B cell (primary cell): ENCODE measurements around the gene DLG2. TPM values are rescaled to one million over a fixed set of nuclear protein-coding genes. Genes with fewer than 3 reads are reported as not detected.

Experiments used
- ATAC-seq: fragments of 200-7000 bp; cut with Tn5 transposase; one replicate; pipeline ENCODE4 v1.10.0; 2021; ENCODE audit warnings: low read depth, mild to moderate bottlenecking, moderate number of reproducible peaks, moderate library complexity
- CTCF ChIA-PET: fragments of 350-600 bp; sonication (Branson Sonifier 250); formaldehyde crosslinking; loops from one replicate; lab custom pipeline; 2021; ENCODE audit warnings: antibody characterized with exemption, inconsistent platforms; lab: Charles Lee
- POLR2A ChIA-PET: fragments of 350-600 bp; sonication (Branson Sonifier 250); formaldehyde crosslinking; loops from one replicate; lab custom pipeline; 2021; ENCODE audit warnings: antibody characterized with exemption; lab: Charles Lee
- DNase-seq: peaks from one replicate; pipeline ENCODE4 v3.0.0; 2013
- H2AFZ ChIP-seq: 2 replicates; pipeline ENCODE4 v1.6.1; 2012; ENCODE audit warnings: mild to moderate bottlenecking, low read depth, low read length; ENCODE audit not compliant: insufficient read depth, poor library complexity, severe bottlenecking
- H3K27ac ChIP-seq, 2 donors: 1 replicate in 1 of 2; 2 replicates in 1 of 2; pipeline ENCODE4 v1.5.1; 2012 to 2013; ENCODE audit warnings: low read length in 2 of 2, mild to moderate bottlenecking in 2 of 2, moderate library complexity in 1 of 2
- H3K27me3 ChIP-seq, 4 experiments: fragments of 200-600 bp in 1 of 4; sonication (generic) in 1 of 4; replicated peaks in 1 of 4; 1 replicate in 2 of 4; 2 replicates in 2 of 4; pipeline versions ENCODE4 v1.6.1 to v1.7.0; 2013 to 2016; ENCODE audit warnings: low read length in 3 of 4, mild to moderate bottlenecking in 2 of 4, mixed read lengths in 1 of 4, moderate library complexity in 1 of 4; ENCODE audit not compliant: insufficient read depth in 4 of 4, control insufficient read depth in 3 of 4; ENCODE audit errors: control extremely low read depth in 1 of 4
- H3K36me3 ChIP-seq, 2 experiments: replicated peaks in 1 of 2; 1 replicate in 1 of 2; 2 replicates in 1 of 2; pipeline versions ENCODE4 v1.6.1 to v1.7.1; 2013; ENCODE audit warnings: low read length in 1 of 2; ENCODE audit not compliant: insufficient read depth in 2 of 2, control insufficient read depth in 1 of 2; ENCODE audit errors: control extremely low read depth in 1 of 2, extremely low read depth in 1 of 2
- H3K4me1 ChIP-seq, 2 donors: fragments of 200-600 bp in 1 of 2; sonication (generic) in 1 of 2; 1 replicate in 1 of 2; 2 replicates in 1 of 2; pipeline versions ENCODE4 v1.5.1 to v1.6.1; 2013 to 2017; ENCODE audit warnings: low read length in 2 of 2; ENCODE audit not compliant: control insufficient read depth in 2 of 2, insufficient read depth in 2 of 2
- H3K4me2 ChIP-seq: replicated peaks from 2 replicates; pipeline ENCODE3; 2012; ENCODE audit warnings: mild to moderate bottlenecking, low read depth, low read length; ENCODE audit not compliant: poor library complexity, severe bottlenecking
- H3K4me3 ChIP-seq, 5 experiments: fragments of 200-600 bp in 1 of 5; sonication (generic) in 1 of 5; 1 replicate in 3 of 5; 2 replicates in 2 of 5; pipeline versions ENCODE4 v1.5.1 to v1.7.0; 2011 to 2016; ENCODE audit warnings: low read length in 4 of 5, mild to moderate bottlenecking in 4 of 5, low read depth in 2 of 5, control low read depth in 1 of 5, moderate library complexity in 1 of 5; ENCODE audit not compliant: insufficient read depth in 1 of 5; ENCODE audit errors: control extremely low read depth in 1 of 5, extremely low read depth in 1 of 5
- H3K79me2 ChIP-seq: fragments of 200-600 bp; sonication (generic); one replicate; pipeline ENCODE4 v1.6.0; 2016; ENCODE audit warnings: low read length; ENCODE audit not compliant: control insufficient read depth, insufficient read depth
- H3K9ac ChIP-seq: fragments of 200-600 bp; sonication (generic); 2 replicates; pipeline ENCODE4 v1.6.1; 2017; ENCODE audit warnings: mild to moderate bottlenecking, low read length, moderate library complexity
- H3K9me3 ChIP-seq, 3 donors: one replicate each; pipeline versions ENCODE4 v1.6.1 to v1.7.1; 2013; ENCODE audit warnings: low read length in 2 of 3; ENCODE audit not compliant: control insufficient read depth in 2 of 3, insufficient read depth in 1 of 3; ENCODE audit errors: control extremely low read depth in 1 of 3
- H4K20me1 ChIP-seq: 2 replicates; pipeline ENCODE4 v1.6.0; 2012; ENCODE audit warnings: mild to moderate bottlenecking, low read length; ENCODE audit not compliant: insufficient read depth, control insufficient read depth, poor library complexity, severe bottlenecking
- H3K27ac Mint-ChIP-seq: one replicate; pipeline ENCODE4 v1.8.0; 2021; ENCODE audit warnings: mixed read lengths
- H3K27me3 Mint-ChIP-seq: one replicate; pipeline ENCODE4 v1.8.0; 2021; ENCODE audit warnings: mixed read lengths
- H3K4me1 Mint-ChIP-seq: one replicate; pipeline ENCODE4 v1.8.0; 2021; ENCODE audit warnings: mixed read lengths
- H3K4me3 Mint-ChIP-seq: one replicate; pipeline ENCODE4 v1.8.0; 2021; ENCODE audit warnings: mixed read lengths
- H3K9me3 Mint-ChIP-seq: one replicate; pipeline ENCODE4 v1.8.0; 2022; ENCODE audit warnings: mixed read lengths; ENCODE audit not compliant: insufficient read depth
- EZH2 ChIP-seq: IDR thresholded peaks from 2 replicates; pipeline ENCODE4 v1.6.1; 2012; ENCODE audit warnings: borderline replicate concordance, low read depth, mild to moderate bottlenecking, moderate library complexity, low read length; ENCODE audit not compliant: insufficient read depth, poor library complexity, severe bottlenecking
- WGBS: methylation state at CpG from one replicate; pipeline ENCODE4 v1.1.5; 2013; ENCODE audit warnings: missing lambda C conversion rate; ENCODE audit not compliant: insufficient coverage; 5-methylcytosine and 5-hydroxymethylcytosine counted together
- intact Hi-C: fragments of 100-400 bp; cut with micrococcal nuclease; formaldehyde crosslinking; loops from one replicate; pipeline ENCODE4 v1.10.0; 2022
- polyA plus RNA-seq: library from polyadenylated mRNA; depleted of rRNA; stranded (reverse); fragments of >200 nt; gene quantifications from 2 replicates; pipeline ENCODE4 v1.2.3, GENCODE V29; 2012
- total RNA-seq, 2 donors: library from RNA; stranded (reverse); fragments of 120-200 nt in 1 of 2; gene quantifications; 1 replicate in 1 of 2; 2 replicates in 1 of 2; pipeline versions ENCODE4 v1.2.3 to v1.2.4, GENCODE V29; 2013 to 2022
- TF ChIP-seq, protein P1 (sequence below): fragments of 200-600 bp; IDR thresholded peaks from one replicate; pipeline ENCODE4 v1.8.0; 2022; ENCODE audit warnings: antibody characterized with exemption, mild to moderate bottlenecking

DLG2 gene
- total and polyA plus RNA-seq, 2 donors (not counting 1 experiment from before 2014, with no cell fraction given) = 0.54 to 5.4 TPM

DNA sequence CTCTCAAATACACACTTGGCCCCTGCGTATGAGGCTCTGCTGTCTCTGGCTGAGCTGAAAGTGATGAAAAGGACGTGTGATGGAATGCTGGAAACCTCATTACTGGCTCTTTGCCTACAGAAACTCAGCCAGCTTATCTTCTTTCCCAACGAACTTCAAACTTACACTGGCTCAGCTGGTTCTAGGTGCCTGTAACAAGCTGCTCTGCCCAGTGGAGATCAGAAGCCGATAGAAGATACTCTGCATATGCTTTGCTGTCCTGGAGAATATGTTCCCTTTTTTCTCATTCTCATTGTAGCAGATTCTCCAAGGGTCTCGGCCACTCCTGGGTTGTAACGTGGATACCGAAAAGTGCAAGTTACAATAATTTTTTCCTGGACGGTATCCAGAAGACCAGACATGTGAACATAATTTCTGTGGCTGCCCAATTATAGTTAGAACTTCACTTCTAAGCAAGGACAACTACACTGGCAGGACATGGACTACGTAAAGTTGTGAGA lies 1935.6 kb downstream of the DLG2 start:
- no peak overlapping the region for H3K4me3 ChIP-seq
- H3K4me1 ChIP-seq = no peaks in the 10 kb centered on the region
- Mint-ChIP-seq H3K27ac (no peak overlapping the region), H3K4me1 (no peaks in the 10 kb centered on the region), H3K9me3 (no peaks in the 10 kb centered on the region), H3K4me3 (no peak overlapping the region), H3K27me3 (peaks cover 11% of the 10 kb centered on the region)
- DNase-seq = no peak
- no peak overlapping the region for H2AFZ ChIP-seq
- H3K36me3 ChIP-seq = no peaks in the 10 kb centered on the region
- H3K9ac ChIP-seq = no peak overlapping the region
- CTCF ChIA-PET = interaction anchor here (2.1 kb wide), 1 partner anchor 12 kb away, joined by 5 read pairs; no protein-coding TSS in a partner anchor
- POLR2A ChIA-PET = no interaction called here
- intact Hi-C loops = no loop called here
- H3K9me3 ChIP-seq = no peaks in the 10 kb centered on the region
- ATAC-seq = no peak
- no peak overlapping the region for H3K4me2 ChIP-seq
- H3K79me2 ChIP-seq = no peaks in the 10 kb centered on the region
- TF ChIP-seq EZH2 = no peak
- TF ChIP-seq, protein P1, sequence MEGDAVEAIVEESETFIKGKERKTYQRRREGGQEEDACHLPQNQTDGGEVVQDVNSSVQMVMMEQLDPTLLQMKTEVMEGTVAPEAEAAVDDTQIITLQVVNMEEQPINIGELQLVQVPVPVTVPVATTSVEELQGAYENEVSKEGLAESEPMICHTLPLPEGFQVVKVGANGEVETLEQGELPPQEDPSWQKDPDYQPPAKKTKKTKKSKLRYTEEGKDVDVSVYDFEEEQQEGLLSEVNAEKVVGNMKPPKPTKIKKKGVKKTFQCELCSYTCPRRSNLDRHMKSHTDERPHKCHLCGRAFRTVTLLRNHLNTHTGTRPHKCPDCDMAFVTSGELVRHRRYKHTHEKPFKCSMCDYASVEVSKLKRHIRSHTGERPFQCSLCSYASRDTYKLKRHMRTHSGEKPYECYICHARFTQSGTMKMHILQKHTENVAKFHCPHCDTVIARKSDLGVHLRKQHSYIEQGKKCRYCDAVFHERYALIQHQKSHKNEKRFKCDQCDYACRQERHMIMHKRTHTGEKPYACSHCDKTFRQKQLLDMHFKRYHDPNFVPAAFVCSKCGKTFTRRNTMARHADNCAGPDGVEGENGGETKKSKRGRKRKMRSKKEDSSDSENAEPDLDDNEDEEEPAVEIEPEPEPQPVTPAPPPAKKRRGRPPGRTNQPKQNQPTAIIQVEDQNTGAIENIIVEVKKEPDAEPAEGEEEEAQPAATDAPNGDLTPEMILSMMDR = no peak
- no peak overlapping the region for H3K27ac ChIP-seq
- H4K20me1 ChIP-seq = no peaks in the 10 kb centered on the region
- WGBS = 82% methylated on average over 6 of the region's 9 CpGs
- peaks cover 0 to 4% (median 1%) of the 10 kb centered on the region in 4 experiments for H3K27me3 ChIP-seq

DNA sequence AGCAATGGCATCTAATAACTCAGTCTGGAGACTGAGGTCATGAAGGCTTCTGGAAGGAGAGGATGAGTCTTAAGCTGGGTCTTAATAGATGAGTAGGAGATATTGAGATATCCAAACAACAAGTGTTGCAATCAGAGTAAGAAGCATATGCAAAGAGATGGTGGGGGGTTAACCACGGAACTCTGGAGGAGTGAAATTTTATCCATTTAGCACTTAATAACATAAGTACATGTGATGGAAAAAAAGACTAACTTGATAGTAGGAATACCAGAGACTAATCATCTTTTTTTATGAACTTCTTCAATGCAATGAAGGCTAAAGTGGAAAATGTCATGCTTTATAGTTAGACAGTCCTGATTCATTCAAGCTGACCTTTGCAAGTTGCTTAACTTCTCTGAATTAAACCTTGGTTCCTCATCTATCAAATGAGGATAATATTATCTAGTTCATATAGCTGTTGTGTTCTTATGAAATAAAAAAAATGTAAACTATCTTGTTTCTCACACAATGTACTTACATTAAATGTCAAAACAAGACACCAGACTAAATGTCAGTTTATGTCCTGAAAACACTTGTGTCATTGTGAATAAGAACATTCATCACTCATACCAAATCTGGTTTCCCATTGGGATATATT lies 1937.9 kb downstream of the DLG2 start:
- H3K4me1 ChIP-seq = no peaks in the 10 kb centered on the region
- H4K20me1 ChIP-seq = no peaks in the 10 kb centered on the region
- Mint-ChIP-seq H3K9me3 (no peaks in the 10 kb centered on the region), H3K4me1 (no peaks in the 10 kb centered on the region), H3K27ac (no peak overlapping the region), H3K4me3 (no peak overlapping the region), H3K27me3 (peaks cover 27% of the 10 kb centered on the region)
- no peak overlapping the region for H3K4me2 ChIP-seq
- H3K9ac ChIP-seq = no peak overlapping the region
- no peak overlapping the region for H3K4me3 ChIP-seq
- DNase-seq = no peak
- ATAC-seq = no peak
- no CpG with 5 or more reads among the region's 1 CpG for WGBS
- no peaks in the 10 kb centered on the region for H3K79me2 ChIP-seq
- no peak overlapping the region for H2AFZ ChIP-seq
- no peaks in the 10 kb centered on the region for H3K36me3 ChIP-seq
- intact Hi-C loops = no loop called here
- no peaks in the 10 kb centered on the region for H3K9me3 ChIP-seq
- no peak for TF ChIP-seq EZH2
- H3K27ac ChIP-seq = no peak overlapping the region
- ChIA-PET POLR2A (no interaction called here), CTCF (no interaction called here)
- H3K27me3 ChIP-seq = peaks cover 0 to 4% (median 1%) of the 10 kb centered on the region in 4 experiments
